Ovary (tissue), 3 donors: ENCODE measurements around the gene PCSK1N.
"Not testable (repeated sequence)": the region's sequence is repeated elsewhere in the genome, so short reads cannot be mapped to it uniquely, and the experiment has no call there.

Source experiments
- EP300 ChIP-seq: sonication (generic); formaldehyde crosslinking; IDR thresholded peaks from one replicate; pipeline ENCODE4 v1.6.1; 2017; ENCODE audit warnings: antibody characterized with exemption
- POLR2A ChIP-seq: fragments of 450-650 bp; IDR thresholded peaks from one replicate; pipeline ENCODE4 v1.6.1; 2017; ENCODE audit warnings: antibody characterized with exemption, mild to moderate bottlenecking, moderate library complexity
- TF ChIP-seq, protein P1 (sequence below), 3 donors: fragments of 450-650 bp in 2 of 3; fragments of 200-600 bp in 1 of 3; IDR thresholded peaks; one replicate each; pipeline versions ENCODE4 v1.5.1 to v1.8.0; 2016 to 2022; ENCODE audit warnings: antibody characterized with exemption in 3 of 3, mild to moderate bottlenecking in 1 of 3
- donor health status: DM: no; HTN: no; CAD: no.

DNA sequence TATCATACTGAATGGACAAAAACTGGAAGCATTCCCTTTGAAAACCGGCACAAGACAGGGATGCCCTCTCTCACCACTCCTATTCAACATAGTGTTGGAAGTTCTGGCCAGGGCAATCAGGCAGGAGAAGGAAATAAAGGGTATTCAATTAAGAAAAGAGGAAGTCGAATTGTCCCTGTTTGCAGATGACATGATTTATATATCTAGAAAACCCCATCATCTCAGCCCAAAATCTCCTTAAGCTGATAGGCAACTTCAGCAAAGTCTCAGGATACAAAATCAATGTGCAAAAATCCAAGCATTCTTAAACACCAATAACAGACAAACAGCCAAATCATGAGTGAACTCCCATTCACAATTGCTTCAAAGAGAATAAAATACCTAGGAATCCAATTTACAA, 36.6 kb upstream of the PCSK1N start:
- TF ChIP-seq, protein P1, sequence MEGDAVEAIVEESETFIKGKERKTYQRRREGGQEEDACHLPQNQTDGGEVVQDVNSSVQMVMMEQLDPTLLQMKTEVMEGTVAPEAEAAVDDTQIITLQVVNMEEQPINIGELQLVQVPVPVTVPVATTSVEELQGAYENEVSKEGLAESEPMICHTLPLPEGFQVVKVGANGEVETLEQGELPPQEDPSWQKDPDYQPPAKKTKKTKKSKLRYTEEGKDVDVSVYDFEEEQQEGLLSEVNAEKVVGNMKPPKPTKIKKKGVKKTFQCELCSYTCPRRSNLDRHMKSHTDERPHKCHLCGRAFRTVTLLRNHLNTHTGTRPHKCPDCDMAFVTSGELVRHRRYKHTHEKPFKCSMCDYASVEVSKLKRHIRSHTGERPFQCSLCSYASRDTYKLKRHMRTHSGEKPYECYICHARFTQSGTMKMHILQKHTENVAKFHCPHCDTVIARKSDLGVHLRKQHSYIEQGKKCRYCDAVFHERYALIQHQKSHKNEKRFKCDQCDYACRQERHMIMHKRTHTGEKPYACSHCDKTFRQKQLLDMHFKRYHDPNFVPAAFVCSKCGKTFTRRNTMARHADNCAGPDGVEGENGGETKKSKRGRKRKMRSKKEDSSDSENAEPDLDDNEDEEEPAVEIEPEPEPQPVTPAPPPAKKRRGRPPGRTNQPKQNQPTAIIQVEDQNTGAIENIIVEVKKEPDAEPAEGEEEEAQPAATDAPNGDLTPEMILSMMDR (IDR thresholded peaks at IDR 0.05) = not testable (repeated sequence)
- TF ChIP-seq POLR2A, EP300: not testable (repeated sequence)
